GM12891 (cell line): Measurements from ENCODE around the gene ADCY1.

Source experiments
- DNase-seq: peaks from one replicate; pipeline ENCODE4 v3.0.0; 2011; ENCODE audit warnings: low spot score; ENCODE audit not compliant: insufficient read length
- FAIRE-seq: peaks from 2 replicates; lab custom pipeline; 2011; peaks lifted over from hg19 to GRCh38; lab: Jason Lieb, UNC
- PAX5 ChIP-seq: IDR thresholded peaks from 2 replicates; pipeline ENCODE4 v1.6.1; 2011; ENCODE audit warnings: low read length, moderate library complexity, mild to moderate bottlenecking; ENCODE audit not compliant: insufficient read depth, severe bottlenecking
- POLR2A ChIP-seq: IDR thresholded peaks from 2 replicates; pipeline ENCODE4 v1.6.1; 2011; ENCODE audit warnings: low read depth, low read length, control low read depth
- POLR2AphosphoS5 ChIP-seq: IDR thresholded peaks from 2 replicates; pipeline ENCODE4 v1.6.1; 2011; ENCODE audit warnings: low read depth, low read length, control low read depth
- POU2F2 ChIP-seq: IDR thresholded peaks from 2 replicates; pipeline ENCODE4 v1.6.1; 2011; ENCODE audit warnings: low read depth, mild to moderate bottlenecking, control low read depth, low read length, moderate library complexity
- SPI1 ChIP-seq: IDR thresholded peaks from 2 replicates; pipeline ENCODE4 v1.6.1; 2011; ENCODE audit warnings: low read depth, low read length, control low read depth
- TAF1 ChIP-seq: IDR thresholded peaks from 2 replicates; pipeline ENCODE4 v1.6.1; 2011; ENCODE audit warnings: low read depth, low read length, control low read depth

Gene ADCY1

GRCh38 chr7:45687185-45687560, 113.0 kb downstream of the ADCY1 start:
- TF ChIP-seq TAF1, result no peak
- TF ChIP-seq POLR2A, result no peak
- TF ChIP-seq POLR2AphosphoS5, result no peak
- TF ChIP-seq PAX5, result no peak
- no peak for TF ChIP-seq POU2F2
- TF ChIP-seq SPI1, result no peak
- FAIRE-seq (no peak), DNase-seq (no peak)

GRCh38 chr7:45687721-45688120, 113.6 kb downstream of the ADCY1 start:
- TF ChIP-seq POLR2A (no peak), SPI1 (no peak), POLR2AphosphoS5 (no peak), POU2F2 (no peak), TAF1 (no peak), PAX5 (no peak)
- DNase-seq, result no peak
- FAIRE-seq, result no peak

- TF ChIP-seq PAX5 (no peak), TAF1 (no peak), POU2F2 (no peak)
- DNase-seq, result no peak
- FAIRE-seq, result no peak
Observed at GRCh38 chr7:45688382-45688781, 114.2 kb downstream of the ADCY1 start.

GRCh38 chr7:45689011-45689796, 115.0 kb downstream of the ADCY1 start:
- FAIRE-seq, result no peak
- TF ChIP-seq TAF1 (no peak), POU2F2 (no peak), POLR2A (no peak)
- DNase-seq, result no peak

- TF ChIP-seq POLR2A (no peak), TAF1 (no peak), PAX5 (no peak), SPI1 (no peak), POU2F2 (no peak), POLR2AphosphoS5 (no peak)
- DNase-seq (no peak), FAIRE-seq (no peak)
Observed at GRCh38 chr7:45689797-45690761, 115.9 kb downstream of the ADCY1 start.

GRCh38 chr7:45690762-45691150, 116.6 kb downstream of the ADCY1 start:
- no peak for FAIRE-seq
- no peak for TF ChIP-seq PAX5
- TF ChIP-seq SPI1, result no peak
- TF ChIP-seq POU2F2, result no peak

GRCh38 chr7:45691155-45691656, 117.0 kb downstream of the ADCY1 start:
- DNase-seq (no peak), FAIRE-seq (no peak)
- no peak for TF ChIP-seq PAX5
- TF ChIP-seq POLR2AphosphoS5, result no peak
- TF ChIP-seq TAF1, result no peak
- TF ChIP-seq POLR2A, result no peak
- no peak for TF ChIP-seq SPI1
- TF ChIP-seq POU2F2, result no peak

More at GRCh38 chr7:45690762-45691150, 116.6 kb downstream of the ADCY1 start:
- no peak for DNase-seq

GRCh38 chr7:45692031-45692430, 117.9 kb downstream of the ADCY1 start:
- DNase-seq (no peak), FAIRE-seq (no peak)
- TF ChIP-seq POLR2AphosphoS5 (no peak), SPI1 (no peak), TAF1 (no peak), POLR2A (no peak), POU2F2 (no peak), PAX5 (no peak)

GRCh38 chr7:45695249-45695995, 121.3 kb downstream of the ADCY1 start:
- TF ChIP-seq SPI1 (no peak), TAF1 (no peak), PAX5 (no peak), POLR2AphosphoS5 (no peak), POLR2A (no peak), POU2F2 (no peak)
- FAIRE-seq, result no peak
- no peak for DNase-seq
